ENCODE measurements around the gene GABRG3.

DNA sequence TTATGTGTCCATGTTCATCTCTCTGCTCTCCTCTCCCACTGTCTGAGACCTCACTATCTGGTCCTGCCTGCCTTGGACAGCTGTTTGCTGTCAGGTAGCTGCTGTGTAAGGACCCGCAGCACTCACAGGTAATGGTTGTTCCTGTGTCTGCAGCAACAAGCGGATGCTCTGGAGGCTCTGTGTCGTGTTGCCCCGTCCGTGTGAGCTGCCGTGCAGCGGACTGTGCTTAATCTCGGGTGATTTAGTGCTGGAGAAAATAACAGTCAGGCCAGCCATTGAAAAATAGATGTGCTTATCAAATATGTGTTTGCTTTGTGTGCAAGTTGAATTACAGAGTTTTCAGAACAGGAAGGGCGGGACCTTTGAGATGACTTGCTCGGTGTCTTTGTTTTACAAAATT, 121.4 kb downstream of the GABRG3 start:
- TF ChIP-seq POLR2A (IDR thresholded peaks at IDR 0.05; ENCODE audit: low read length): no peak
- no peak for TF ChIP-seq FOXS1 (CRISPR knock-in tag; IDR thresholded peaks at IDR 0.05)
- TF ChIP-seq NR3C1 (IDR thresholded peaks at IDR 0.05): no peak
- TF ChIP-seq CTCF (IDR thresholded peaks at IDR 0.05): no peak
